HG03139 (cell line): Measurements from ENCODE around the gene RBM26.
"Not testable (repeated sequence)": the region's sequence is repeated elsewhere in the genome, so short reads cannot be mapped to it uniquely, and the experiment has no call there.

Experiments
- ATAC-seq: cut with Tn5 transposase; IDR thresholded peaks from one replicate; pipeline ENCODE4 v1.9.1; 2021; ENCODE audit not compliant: unreplicated experiment

Gene RBM26

DNA sequence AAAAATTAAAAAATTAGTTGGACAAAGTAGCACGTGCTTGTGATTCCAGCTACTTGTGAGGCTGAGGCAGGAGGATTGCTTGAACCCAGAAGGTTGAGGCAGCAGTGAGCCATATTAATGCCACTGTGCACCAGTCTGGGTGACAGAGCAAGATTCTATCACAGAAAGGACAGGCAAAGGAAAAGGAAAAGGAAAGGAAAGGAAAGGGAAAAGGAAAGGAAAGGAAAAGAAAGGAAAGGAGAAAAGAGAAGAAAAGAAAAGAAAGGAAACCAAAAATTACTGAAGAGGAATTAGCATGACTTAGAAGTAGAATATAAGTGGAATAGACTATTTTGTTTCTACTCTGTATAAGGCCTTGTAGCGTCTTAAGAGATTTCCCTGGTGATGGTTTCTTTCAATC, 122.3 kb downstream of the RBM26 start:
- no peak for ATAC-seq

DNA sequence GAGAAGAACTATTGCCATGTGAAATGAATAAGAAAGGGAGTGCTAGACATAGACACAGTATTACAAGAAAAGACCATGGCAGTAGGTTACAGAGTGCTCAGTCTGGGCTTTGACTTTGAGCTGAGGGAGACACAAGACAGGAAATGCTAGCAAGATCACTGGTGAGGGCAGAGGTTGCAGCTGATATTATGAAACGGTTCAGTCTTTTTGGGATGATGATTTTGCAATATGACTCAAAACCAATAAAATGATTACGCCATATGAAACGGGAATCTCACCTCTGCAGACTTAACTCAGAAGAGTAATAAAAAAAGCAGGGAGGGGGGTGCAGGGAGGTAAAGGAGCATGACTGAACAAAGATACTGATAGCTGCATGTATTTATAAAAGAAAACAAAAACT, 123.1 kb downstream of the RBM26 start:
- no peak for ATAC-seq

DNA sequence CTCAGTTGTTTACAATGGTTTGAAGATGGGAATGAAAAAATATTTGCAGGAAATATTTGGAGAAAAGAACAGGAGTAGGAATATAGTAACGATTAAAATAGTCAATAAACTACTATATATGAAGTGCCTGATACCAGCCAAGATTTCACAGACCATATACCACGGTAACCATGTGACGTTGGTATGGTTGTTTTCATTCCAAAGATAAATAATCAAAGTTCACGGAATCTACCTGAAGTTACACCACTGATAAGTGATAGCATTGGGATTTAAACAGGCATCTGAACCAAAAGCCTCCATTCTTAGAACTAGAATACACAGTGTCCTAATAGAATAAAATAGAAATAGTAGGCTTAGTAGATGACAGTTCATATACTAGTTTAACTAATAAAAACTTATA, 123.5 kb downstream of the RBM26 start:
- no peak for ATAC-seq

DNA sequence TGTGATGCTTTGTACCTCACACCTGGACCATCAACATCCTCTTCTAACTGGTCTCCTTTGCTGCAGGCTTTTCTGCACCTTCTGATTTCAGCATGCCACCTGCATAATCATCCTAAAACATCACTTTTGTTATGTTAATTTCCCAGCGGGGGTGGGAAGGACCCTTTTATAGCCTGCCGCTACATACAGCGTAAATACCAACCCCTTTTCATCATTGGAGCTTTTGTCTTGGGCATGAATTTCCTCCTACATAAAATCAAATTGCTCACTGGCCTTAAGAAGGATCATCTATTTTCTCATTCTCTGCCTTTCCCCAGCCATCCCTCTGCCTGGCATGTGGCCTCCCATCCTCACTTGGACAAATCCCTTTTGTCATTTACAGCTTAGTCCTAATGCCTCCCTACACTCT, 124.7 kb downstream of the RBM26 start:
- no peak for ATAC-seq

DNA sequence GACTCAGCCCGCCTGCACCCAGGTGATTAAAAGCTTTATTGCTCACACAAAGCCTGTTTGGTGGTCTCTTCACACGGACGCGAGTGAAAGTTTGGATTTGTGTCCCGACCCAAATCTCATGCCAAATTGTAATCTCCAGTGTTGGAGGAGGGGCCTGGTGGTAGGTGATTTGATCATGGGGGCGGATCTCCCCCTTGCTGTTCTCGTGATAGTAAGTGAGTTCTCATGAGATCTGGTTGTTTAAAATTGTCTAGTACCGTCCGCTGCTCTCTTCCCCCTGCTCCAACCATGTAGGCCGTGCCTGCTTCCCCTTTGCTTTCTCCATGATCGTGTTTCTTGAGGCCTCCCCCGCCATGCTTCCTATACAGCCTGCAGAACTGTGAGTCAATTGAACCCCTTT, 126.3 kb downstream of the RBM26 start:
- not testable (repeated sequence) for ATAC-seq

DNA sequence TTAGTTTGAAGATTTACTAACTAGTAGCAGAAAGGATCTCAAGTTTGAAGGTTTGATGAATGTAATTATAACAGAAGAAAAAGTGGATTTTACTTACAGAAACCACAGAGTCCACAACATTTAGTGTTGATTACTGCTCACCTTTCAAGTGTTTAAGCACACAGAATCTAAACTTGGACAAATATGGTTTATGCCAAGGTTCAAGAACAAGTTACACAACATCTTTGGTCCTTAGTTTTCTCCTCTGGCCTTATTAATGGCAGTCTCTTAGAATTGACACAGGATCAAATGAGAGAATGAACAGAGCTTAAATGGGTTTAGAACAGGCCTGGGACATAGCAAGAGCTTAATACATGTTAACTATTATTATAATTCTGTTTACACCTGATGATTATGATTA, 133.0 kb downstream of the RBM26 start:
- ATAC-seq, result no peak

DNA sequence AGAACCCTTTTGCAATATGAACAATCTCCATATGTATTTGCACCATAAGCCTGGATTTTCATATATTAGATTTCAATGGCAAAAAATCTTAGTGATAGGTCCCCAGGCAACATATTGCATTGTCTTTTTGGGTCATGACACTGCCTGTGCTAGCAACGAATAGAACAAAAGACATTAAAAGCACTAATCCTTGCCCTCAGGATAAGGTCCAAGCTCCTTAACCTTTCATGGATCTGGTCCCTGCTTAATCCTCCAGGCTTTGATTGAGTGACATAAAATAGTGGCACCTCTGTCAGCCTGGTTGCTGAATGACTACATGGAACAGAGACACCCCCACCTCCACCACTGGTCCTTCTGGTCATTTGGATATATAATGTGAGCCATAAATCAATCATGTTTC, 134.4 kb downstream of the RBM26 start:
- no peak for ATAC-seq

DNA sequence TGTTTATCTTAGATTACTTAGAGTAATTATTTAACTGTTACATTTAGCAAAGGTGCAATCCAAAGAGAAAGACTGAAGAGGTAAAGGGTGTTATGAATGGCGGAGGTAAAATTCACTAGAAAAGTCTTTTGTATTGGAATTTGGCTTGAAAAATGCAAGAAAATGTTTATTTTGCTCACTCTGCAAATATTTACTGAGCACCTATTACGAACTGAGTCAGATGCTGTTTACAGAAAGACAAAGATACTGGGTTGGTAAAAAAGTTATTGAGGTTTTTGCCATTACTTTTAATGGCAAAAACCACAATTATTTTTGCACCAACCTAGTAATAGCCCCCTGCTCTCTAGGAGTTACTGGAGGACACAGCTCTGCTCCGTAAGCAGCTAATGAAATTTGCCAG, 135.2 kb downstream of the RBM26 start:
- ATAC-seq, result no peak
